T-helper 1 cell (primary cell): ENCODE data around the gene TUBB3.
"Not testable (repeated sequence)": the region's sequence is repeated elsewhere in the genome, so short reads cannot be mapped to it uniquely, and the experiment has no call there.

Experiments used
- DNase-seq, 5 donors: peaks; one replicate each; pipeline ENCODE4 v3.0.0-alpha.2; 2012 to 2020

TUBB3 gene

DNA sequence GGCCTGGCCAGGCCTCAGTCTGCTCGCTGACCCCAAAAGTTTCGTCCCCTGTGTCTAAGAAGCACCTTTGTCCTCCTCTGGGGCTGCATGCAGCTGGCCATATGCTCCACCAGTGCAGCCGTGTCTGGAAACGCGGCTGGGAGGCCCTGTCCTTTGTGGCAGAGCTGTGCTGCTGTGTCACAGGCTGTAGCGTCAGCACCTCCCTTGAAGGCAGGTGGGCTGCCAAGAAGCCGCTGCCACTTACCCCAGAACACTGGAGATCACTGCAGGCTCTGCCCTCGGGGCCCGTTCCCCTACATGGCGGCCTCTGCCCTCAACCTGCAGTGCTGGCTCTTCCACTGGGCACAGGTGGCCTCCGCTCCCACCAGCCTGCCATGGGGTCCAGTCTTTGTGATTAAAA, 20.2 kb upstream of the TUBB3 start:
- DNase-seq: no peak

DNA sequence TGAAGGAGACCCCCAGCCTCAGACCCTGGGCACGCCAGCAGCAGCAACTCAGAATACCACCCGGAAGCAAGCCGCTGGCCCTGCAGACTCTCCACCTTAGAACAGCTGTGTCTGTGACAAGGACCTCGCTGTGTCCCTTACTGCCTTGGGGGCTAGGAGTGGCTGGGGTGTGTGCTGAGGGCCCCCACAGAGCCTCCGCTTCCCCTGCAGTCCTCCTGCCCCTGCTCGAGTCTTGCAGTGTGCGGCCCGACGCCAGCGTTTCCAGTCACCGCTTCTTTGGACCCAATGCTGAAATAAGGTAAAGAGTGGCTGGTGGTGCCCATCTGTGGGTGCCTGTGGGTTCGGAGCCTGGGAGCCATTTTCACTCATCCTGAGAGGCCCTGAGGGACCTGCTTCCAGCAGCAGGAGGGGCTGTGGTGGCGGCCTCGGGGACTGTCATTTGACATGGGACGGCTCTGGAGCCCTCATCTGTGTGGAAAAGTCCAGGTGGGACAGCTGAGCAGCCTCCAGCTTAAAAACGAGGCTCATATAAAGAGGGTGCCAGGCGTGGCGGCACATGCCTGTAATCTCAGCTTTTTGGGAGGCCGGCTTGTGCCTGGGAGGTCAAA, 19.1 kb upstream of the TUBB3 start:
- no peak for DNase-seq

- DNase-seq: no peak
Measured at GRCh38 chr16:89904606-89905510, 18.3 kb upstream of the TUBB3 start.

- no peak for DNase-seq
Measured at GRCh38 chr16:89905511-89906139, 17.5 kb upstream of the TUBB3 start.

GRCh38 chr16:89906140-89907025, 16.8 kb upstream of the TUBB3 start:
- DNase-seq: no peak

DNA sequence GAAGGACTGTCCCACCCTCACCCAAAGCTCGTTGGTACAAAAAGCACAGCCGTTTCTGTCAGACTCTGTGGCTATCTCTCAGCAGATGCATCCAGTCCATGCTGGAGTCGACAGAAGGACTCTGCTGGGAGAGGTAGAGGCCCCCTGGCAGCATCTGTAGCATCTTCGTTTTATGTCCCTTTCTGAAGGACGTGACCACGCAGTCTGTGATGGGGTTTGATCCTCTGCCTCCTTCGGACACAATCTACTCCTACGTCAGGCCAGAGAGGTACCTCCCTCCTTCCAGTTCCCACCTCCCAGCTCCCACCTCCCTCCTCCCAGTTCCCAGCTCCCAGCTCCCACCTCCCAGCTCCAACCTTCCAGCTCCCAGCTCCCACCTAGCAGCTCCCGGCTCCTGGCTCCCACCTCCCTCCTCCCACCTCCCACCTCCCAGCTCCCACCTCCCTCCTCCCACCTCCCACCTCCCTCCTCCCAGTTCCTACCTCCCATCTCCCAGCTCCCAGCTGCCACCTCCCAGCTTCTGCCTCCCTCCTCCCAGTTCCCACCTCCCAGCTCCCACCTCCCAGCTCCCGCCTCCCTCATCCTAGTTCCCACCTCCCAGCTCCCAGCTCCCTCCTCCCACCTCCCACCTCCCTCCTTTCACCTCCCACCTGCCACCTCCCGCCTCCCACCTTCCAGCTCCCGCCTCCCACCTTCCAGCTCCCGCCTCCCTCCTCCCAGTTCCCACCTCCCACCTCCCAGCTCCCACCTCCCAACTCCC, 15.9 kb upstream of the TUBB3 start:
- DNase-seq: no peak

DNA sequence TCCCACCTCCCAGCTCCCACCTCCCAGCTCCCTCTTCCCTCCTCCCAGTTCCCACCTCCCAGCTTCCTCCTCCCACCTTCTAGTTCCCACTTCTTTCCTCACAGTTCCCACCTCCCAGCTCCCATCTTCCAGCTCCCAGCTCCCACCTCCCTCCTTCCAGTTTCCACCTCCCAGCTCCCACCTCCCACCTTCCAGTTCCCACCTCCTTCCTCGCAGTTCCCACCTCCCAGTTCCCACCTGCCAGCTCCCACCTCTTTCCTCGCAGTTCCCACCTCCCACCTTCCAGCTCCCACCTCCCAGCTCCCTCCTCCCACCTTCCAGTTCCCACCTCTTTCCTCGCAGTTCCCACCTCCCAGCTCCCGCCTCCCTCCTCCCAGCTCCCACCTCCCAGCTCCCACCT, 14.9 kb upstream of the TUBB3 start:
- no peak for DNase-seq

GRCh38 chr16:89909777-89910716, 13.1 kb upstream of the TUBB3 start:
- peak in 4 of 5 donors; percentile 51 to 60 (median 54) for DNase-seq

GRCh38 chr16:89910717-89911354, 12.3 kb upstream of the TUBB3 start:
- DNase-seq: no peak

DNA sequence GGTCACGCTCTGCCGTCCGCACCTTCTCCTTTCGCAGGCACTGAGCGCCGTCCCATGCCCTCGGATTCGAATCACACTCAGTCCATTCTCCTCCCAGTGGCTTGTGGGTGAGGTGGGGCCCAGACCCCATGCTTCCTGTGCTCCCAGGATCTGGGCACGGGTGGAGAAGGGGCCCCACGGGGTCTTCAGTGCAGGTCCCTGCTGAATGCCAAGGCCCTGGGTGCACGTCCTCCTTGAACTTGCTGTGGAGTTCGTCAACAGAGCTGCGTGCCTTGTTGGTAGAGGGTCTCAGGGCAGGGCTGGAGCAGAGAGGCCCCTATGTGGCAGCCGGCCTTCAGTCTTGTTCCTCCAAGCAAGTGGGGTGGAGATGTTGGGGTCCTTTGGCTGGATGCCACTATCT, 11.8 kb upstream of the TUBB3 start:
- no peak for DNase-seq

DNA sequence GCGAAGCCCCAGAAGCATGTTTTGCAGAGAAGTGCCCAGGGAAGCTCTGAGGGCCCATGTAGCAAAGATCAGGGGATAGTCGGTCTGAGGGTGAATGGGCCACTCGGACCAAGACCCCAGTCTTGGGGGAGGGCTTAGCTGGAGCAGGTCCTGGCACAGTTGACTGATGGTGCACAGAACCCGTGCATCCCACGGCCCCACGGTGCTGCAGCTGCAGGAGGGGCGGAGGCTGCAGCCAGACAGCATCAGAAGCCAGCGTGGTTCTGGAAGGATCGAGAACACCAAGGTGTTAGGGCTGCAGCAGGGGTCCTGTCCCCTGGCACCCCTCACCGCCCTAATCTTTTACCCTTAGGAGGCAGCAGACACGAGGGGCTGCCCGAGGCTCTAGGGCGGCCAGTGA, 11.0 kb upstream of the TUBB3 start:
- no peak for DNase-seq

- DNase-seq: no peak
Measured at GRCh38 chr16:89912627-89913026, 10.5 kb upstream of the TUBB3 start.

DNA sequence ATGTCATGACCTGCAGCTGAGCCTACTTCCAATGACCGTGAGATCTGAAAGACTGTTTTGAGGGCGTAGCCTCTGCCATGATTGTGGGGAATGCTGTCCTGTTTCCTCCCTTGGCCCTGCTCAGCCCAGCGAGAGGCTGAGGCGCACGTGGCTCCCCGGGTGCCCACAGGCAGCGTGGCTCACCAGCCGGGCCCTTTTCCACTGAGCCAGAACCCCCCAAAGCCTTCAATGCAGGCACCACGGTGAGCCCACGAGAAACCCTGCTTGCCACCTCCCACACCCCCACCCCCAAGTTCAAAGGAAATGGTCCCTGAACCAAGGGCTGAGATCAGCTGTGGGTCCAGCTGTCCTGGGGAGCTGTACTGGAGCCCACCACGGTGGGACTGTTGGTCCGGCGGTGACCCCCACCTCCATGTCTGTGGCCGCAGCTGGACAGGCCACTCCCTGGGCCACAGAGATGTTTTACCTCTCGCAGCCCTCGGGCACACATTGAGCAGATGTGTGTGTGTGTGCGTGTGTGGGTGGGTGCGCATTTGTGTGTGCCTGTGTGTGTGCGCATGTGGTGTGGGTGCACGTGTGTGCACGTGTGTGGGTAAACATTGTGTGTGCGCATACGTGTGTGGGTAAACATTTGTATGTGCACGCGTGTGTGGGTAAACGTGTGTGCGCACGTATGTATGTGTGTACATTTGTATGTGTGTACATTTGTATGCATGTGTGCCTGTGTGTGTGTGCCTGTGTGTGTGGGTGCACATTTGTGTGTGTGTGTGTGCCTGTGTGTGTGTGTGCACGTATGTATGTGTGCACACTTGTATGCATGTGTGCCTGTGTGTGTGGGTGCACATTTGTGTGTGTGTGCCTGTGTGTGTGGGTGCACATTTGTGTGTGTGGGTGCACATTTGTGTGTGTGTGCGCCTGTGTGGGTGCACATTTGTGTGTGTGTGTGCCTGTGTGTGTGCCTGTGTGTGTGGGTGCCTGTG, 9.4 kb upstream of the TUBB3 start:
- no peak for DNase-seq

DNA sequence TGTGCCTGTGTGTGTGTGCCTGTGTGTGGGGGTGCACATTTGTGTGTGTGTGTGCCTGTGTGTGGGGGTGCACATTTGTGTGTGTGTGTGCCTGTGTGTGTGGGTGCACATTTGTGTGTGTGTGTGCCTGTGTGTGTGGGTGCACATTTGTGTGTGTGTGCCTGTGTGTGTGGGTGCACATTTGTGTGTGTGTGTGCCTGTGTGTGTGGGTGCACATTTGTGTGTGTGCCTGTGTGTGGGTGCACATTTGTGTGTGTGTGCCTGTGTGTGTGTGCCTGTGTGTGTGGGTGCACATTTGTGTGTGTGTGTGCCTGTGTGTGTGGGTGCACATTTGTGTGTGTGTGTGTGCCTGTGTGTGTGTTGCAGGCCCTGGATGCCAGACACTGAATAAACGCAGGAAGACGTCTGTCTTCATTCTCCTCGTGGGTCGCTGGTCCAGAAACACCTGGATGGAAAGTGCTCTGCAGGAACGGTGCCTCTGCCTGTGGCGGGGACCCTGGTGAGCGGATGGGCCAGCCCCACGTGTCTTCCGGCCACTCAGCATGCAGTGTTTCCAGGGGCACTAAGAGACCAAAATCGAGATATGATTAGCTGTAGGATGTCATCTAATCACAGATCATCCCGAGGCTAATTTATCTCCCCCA, 8.4 kb upstream of the TUBB3 start:
- not testable (repeated sequence) for DNase-seq

DNA sequence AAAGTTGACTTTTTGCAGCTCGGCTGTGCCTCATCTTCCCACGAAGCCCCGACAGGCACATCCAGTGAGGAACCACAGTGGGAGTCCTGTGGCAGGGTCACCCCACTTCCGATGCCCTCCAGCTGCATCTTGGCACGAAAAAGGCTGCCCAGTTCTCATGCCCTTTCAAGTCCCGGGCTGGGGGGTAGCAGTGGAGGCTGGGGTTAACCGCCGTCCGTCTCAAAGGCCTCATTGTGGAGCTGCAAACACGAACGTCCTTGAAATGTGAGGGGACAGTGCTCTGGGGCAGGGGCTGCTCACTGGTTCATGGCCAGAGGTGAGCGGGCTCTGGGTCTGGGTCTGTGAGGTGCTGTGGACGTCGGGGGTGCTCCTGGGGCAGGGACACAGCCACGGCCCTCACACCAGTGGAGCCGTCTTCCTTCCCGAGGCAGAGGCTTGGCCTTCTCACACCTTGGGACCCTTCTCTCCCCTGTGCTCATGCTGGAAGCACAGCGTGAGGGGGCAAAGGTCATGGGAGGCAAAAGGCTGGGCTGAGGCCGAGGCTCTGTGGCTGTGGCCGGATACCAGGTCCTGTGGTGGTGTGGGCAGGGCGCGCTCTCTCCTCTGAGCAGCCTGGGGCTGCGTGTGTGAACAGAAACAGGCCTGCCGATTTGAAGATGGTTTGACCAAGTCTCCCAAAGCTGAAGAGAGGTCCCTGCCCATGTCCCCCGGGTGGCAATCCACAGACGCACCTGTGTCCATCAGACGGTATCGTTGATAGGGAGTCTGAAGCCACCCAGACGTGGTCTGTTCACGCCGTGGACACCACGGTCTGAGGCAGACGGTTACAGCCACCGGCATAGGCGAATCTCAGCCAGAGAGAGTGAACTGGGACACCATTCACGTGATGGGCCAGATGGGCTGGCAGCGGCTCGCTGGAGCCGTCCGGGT, 7.6 kb upstream of the TUBB3 start:
- no peak for DNase-seq

DNA sequence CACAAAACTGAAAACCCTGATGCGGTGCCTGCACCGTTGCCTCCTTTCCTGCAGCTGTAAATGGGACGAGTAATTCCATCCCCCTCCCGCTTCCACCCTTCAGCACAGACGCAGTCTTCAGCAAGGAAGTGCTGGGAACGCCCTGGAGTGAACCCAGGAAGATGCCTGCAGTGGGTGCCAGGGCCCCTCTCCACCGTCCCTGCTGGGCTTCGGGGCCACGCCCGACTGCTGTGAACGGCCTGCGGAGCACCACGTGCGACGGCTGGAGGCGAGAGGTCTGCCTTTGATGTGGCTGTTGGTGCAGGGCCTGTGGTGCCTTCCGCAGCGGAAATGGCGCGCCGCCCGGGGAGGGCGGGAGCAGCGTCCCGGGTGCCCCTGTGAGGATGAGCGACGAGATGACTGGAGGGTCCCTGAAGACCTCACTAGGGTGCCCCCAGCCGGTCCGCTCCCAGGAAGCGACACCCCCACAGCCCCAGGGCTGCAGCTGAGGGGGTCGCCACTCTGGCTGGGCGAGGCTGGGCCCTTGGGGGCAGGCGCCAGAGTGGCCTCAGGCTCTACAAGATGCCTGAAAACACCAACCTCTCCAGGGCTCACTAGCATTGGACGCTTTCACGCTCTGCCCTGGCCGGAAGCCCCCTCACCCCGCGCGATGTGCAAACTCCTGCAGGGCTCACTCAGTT, 5.2 kb upstream of the TUBB3 start:
- peak; percentile 55 to 93 (median 62) for DNase-seq
